Stimulated activated CD8-positive, alpha-beta memory T cell treated with anti-CD3 and anti-CD28 coated beads, Interleukin-7, amount 100 ng/mL, for 24 hours (primary cell): ENCODE results near the gene PIM1.
A peak's percentile ranks its signal among the peaks of the same experiment; 100 is the strongest.
"Not testable (repeated sequence)": the region's sequence is repeated elsewhere in the genome, so short reads cannot be mapped to it uniquely, and the experiment has no call there.

Experiments
- DNase-seq: peaks from one replicate; pipeline ENCODE4 v3.0.0-alpha.2; 2020; ENCODE audit warnings: low read depth

The PIM1 gene

DNA sequence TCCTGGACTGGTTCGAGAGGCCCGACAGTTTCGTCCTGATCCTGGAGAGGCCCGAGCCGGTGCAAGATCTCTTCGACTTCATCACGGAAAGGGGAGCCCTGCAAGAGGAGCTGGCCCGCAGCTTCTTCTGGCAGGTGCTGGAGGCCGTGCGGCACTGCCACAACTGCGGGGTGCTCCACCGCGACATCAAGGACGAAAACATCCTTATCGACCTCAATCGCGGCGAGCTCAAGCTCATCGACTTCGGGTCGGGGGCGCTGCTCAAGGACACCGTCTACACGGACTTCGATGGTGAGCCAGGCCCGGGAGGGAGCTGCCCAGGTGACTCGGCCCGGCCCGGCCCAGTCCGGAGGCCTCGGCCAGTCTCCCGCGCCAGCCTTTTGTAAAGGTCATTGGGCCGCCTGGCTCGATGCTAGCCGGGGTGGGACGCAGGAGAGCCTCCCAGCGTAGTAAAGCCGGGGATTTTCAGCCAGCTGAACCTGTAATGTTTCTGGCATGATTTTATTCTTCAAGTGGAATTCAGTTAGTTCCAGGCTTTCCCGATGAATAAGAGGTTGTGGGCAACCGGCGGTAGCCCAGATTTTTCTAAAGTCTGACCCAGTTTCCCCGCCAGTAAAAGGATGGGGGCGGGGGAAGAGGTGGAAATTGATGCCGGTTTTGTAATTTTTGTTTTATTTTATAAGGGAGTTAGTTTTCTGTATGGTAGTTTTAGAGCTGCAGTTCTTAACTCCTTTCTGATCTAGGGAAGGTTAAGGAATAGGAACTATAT lies 1.4 kb downstream of the PIM1 start:
- DNase-seq, result no peak

DNA sequence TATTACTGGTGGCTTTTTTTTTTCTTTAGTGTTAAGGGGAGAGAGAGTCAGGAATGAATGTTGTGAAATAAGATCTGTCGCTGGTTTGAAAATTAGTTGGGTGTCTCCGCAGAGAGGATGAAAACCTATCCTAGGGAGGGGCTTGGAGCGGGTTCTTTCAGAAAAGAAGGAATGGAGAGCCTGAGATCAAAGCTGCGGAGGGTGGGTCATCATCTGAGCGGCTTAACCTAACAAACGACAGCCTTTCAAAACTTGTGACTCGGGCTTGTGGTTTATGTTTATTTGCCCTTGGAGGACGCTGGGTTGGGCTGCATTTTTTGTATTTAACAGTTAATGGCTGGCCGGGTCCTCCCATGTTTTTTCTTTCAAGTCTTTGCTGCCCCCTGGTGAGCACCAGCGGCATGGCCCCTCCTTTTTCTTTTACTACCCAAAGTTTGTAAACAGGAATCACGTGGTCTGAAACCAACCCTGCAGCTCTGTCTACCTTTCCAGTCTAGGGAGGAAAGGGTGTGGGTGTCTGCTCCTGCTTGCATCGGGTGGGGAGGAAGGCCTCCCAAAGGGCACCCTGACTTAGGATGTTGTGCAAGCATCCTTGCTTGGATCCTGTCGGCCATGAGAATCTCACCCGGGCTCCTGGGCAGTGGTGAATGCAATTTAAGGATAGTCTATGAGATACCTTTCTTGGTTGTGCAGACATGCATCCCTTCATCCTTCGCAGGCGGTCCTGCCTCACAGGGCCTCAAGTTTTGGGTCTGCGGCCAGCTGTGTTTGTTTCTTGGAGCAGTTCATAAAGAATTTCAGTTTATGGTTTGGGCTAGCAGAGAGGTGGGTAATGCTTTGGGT lies 2.2 kb downstream of the PIM1 start:
- DNase-seq, result peak; percentile 77

DNA sequence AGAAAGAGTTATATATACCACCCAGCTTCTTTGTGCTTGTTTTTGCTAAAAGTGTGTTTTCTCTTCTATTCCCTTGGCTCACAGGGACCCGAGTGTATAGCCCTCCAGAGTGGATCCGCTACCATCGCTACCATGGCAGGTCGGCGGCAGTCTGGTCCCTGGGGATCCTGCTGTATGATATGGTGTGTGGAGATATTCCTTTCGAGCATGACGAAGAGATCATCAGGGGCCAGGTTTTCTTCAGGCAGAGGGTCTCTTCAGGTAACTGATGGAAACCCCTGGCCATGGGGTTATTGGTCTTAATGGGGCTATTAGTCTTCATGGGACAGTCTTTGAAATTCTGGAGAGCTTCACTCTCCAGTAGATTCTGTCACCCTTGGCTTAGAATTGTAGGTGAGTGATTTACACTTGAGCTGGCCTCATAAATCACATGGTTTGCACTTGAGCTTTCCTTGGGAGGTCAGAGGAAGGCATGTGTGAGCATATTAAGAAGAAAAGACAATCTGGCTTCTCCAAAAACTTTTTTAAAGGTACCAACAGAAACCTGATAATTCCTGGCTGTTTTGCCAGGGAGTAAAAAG lies 3.0 kb downstream of the PIM1 start:
- DNase-seq, result no peak

DNA sequence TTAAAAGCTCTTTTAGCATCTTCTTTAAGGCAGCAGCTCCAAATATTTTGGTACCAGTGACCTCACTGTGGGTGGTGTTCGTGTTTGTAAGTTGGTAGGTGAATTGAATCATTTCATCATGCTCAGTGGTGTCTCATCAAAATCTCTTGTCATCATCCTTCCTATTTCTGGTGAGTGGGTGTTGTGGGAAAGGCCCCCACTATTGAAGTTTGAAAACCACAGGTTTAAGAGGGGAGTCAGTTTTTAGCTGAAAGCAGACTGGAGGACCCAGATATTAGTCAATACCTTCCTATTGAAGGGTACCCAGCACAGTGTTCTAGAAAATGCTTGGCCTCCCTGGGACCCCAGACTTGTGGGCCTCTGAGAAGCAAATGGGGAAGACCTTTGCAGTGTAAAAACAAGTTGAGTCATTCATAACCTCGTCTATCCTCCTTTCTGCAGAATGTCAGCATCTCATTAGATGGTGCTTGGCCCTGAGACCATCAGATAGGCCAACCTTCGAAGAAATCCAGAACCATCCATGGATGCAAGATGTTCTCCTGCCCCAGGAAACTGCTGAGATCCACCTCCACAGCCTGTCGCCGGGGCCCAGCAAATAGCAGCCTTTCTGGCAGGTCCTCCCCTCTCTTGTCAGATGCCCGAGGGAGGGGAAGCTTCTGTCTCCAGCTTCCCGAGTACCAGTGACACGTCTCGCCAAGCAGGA lies 3.7 kb downstream of the PIM1 start:
- DNase-seq, result no peak

DNA sequence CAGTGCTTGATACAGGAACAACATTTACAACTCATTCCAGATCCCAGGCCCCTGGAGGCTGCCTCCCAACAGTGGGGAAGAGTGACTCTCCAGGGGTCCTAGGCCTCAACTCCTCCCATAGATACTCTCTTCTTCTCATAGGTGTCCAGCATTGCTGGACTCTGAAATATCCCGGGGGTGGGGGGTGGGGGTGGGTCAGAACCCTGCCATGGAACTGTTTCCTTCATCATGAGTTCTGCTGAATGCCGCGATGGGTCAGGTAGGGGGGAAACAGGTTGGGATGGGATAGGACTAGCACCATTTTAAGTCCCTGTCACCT lies 4.2 kb downstream of the PIM1 start:
- DNase-seq, result no peak

DNA sequence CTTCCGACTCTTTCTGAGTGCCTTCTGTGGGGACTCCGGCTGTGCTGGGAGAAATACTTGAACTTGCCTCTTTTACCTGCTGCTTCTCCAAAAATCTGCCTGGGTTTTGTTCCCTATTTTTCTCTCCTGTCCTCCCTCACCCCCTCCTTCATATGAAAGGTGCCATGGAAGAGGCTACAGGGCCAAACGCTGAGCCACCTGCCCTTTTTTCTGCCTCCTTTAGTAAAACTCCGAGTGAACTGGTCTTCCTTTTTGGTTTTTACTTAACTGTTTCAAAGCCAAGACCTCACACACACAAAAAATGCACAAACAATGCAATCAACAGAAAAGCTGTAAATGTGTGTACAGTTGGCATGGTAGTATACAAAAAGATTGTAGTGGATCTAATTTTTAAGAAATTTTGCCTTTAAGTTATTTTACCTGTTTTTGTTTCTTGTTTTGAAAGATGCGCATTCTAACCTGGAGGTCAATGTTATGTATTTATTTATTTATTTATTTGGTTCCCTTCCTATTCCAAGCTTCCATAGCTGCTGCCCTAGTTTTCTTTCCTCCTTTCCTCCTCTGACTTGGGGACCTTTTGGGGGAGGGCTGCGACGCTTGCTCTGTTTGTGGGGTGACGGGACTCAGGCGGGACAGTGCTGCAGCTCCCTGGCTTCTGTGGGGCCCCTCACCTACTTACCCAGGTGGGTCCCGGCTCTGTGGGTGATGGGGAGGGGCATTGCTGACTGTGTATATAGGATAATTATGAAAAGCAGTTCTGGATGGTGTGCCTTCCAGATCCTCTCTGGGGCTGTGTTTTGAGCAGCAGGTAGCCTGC lies 4.8 kb downstream of the PIM1 start:
- no peak for DNase-seq

DNA sequence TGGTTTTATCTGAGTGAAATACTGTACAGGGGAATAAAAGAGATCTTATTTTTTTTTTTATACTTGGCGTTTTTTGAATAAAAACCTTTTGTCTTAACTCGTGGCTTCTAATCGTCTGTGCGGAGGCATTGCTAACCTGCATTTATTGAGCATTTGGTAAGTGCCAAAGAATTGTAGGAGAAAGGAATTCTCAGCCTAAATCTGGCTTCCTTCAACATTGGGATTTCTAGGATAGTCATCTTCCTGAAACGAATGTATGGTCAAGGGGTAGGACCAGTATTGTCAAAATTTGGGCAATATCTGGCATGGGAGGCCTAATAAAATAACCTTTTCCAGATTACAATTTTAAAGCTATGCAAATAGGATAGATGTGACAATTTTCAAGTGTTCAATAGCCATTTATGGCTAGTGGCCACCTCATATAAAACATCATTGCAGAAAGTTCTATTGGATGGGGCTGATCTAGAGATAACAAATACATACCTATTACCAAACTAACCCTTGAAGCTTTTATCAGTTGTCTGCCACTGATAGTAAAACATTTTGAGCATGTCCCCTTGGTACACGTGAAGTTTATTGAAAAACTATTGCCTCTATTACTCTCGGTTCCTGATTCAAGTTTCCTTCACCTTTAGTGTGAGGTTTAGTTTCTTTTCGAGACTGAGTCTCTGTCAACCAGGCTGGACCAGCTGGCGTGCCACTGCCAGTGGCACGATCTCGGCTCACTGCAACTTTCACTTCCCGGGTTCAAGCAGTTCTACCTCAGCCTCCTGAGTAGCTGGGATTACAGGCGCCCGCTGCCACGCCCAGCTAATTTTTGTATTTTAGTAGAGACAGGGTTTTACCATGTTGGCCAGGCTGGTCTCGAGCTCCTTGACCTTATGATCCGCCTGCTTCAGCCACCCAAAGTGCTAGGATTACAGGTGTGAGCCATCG lies 5.6 kb downstream of the PIM1 start:
- DNase-seq, result no peak

DNA sequence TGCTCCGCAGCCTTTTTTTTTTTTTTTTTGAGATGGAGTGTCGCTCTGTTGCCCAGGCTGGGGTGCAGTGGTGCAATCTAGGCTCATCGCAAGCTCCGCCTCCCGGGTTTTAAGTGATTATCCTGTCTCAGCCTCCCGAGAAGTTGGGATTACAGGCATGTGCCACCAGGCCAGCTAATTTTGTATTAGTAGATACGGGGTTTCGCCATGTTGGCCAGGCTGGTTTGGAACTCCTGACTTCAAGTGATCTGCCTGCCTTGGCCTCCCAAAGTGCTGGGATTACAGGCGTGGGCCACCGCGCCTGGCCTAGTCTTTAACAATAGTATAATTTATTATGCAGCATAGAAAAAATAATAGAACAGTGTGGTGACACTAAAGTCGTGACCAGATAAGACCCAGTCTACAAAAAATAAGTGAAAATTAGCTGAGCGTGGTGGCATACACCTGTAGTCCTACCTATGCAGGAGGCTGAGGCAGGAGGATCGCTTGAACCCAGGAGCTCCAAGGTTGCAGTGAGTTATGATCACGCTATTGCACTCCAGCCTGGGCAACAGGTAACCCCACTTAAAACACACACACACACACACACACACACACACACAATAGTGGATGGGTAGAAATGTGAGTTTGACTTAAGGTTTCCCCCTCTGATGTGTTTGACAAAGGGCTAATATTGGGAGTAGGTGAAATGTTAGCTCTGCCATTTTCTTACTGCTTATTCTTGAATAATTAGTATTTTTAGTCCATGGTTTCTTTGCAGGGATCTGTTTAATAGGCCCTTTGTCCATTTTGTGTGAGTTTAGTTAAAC lies 6.5 kb downstream of the PIM1 start:
- no peak for DNase-seq

DNA sequence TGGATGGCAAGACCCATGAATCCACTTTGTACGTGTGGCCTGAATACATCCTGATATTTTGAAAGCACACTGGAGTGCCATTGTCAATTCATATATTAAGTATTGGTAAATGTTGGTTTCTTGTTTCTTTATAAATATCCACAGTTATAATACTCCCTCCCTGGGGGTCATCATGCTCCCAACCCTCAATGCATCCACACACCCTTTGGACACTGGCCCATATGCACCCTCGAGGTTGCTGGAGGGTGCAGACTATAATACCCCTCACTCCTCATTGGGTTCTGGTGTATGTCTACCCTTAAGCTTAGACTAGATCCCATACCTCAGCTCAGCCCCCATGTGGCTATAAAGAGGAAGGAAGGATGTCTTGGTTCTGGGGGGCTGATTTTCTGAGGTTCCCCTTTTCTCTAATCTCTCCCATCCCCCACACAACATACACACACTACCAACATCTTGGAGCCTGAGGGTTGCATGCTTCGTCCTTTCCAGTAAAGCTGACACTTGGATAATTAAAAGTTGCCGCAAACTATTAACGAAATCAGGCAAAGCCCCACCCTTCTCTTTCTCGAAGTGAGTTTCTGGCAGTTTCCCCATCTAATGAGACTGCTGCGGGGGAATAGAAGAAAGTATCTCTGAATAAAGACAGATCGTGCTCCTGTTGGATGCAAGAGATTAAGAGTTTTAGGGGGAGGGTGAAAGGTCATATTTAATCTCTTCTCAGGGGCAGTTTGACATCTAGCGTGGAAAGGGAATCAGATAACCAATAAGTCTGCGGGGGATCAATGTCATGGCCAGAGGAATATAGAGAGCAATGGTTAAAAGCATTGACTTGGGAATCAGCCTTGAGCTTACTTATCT lies 7.4 kb downstream of the PIM1 start:
- no peak for DNase-seq

DNA sequence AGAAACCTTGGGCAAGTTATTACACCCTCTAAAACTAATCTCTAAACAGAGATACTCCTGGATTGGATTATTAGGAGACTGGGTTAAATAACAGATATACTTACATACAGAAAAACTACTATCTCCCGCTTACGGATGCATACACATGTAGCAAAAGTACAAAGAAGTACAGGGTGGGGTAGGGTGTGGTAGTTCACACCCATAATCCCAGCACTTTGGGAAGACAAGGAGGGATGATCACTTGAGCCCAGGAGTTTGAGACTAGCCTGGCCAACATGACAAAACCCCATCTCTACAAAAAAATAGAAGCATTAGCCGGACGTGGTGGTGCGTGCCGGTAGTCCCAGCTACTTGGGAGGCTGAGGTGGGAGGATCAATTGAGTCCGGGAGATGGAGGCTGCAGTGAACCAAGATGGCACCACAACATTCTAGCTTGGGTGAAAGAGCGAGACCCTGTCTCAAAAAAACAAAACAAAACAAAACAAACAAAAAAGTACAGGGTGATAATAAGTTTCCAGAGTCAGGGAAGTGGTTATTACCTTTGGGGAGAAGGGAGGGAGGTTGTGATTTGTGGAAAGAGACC lies 8.1 kb downstream of the PIM1 start:
- DNase-seq, result no peak

DNA sequence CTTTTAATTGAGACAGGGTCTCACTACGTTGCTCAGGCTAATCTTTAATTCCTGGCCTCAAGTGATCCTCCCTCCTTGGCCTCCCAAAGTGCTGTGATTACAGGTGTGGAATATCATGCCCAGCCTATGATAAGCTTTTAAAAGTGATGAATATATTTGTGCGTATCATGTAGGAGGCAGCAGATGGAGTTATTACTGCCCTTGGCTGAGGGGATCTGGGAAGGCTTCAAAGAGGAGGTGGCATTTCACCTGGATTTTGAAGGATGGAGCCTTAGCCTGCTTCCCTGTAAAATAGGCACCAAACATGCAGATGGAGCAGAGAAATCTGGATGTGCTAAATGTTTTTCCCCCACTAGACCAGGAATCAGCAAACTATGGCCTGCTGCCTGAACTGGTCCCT lies 10.1 kb downstream of the PIM1 start:
- DNase-seq, result no peak

DNA sequence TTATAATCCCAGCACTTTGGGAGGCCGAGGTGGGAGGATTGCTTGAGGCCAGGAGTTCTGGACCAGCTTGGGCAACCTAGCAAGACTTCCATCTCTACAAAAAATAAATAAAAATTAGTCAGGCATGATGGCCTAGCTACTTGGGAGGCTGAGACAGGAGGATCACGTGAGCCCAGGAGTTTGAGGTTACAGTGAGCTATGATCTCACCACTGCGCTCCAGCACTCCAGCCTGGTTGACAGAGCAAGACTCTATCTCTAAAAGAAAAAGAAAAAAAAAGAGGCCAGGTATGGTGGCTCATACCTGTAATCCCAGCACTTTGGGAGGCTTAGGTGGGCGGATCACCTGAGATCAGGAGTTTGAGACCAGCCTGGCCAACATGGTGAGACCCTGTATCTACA lies 10.7 kb downstream of the PIM1 start:
- DNase-seq, result not testable (repeated sequence)

DNA sequence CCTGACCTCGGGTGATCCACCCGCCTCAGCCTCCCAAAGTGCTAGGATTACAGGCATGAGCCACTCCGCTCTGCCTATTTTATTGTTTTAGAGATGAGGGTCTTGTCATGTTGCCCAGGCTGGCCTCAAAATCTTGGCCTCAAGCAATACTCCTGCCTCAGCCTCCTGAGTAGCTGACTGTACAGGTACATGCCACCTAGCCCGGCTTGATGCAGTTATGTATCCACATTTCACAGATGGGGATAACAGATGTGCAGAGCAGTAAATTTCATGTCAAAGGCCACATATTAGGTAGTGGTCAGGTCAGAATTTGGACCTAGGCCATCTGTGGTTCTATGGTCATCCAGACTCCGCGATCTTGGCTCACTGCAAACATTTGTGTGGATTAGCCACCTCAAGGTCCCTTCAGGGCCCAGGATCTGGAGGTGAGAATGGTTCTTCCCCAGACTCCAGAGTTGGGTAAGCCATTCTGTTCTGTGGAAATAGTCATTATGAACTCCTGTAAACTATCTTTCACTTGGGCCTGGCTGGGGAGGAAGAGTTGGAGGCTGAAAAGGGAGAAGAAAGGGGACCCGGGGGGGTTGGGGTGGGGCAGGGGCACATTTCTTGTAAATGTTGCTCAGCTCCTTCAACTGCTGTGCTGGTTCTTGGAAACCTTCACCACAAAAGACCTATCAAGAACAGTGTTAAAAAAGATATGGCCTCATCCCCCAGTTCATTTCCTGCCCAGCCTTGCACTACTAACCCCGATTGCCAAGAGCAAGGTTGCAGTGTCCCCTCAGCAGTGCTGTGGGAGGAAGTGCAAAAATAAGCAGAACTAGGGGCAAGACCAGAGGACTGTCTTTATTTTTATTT lies 13.0 kb downstream of the PIM1 start:
- no peak for DNase-seq

DNA sequence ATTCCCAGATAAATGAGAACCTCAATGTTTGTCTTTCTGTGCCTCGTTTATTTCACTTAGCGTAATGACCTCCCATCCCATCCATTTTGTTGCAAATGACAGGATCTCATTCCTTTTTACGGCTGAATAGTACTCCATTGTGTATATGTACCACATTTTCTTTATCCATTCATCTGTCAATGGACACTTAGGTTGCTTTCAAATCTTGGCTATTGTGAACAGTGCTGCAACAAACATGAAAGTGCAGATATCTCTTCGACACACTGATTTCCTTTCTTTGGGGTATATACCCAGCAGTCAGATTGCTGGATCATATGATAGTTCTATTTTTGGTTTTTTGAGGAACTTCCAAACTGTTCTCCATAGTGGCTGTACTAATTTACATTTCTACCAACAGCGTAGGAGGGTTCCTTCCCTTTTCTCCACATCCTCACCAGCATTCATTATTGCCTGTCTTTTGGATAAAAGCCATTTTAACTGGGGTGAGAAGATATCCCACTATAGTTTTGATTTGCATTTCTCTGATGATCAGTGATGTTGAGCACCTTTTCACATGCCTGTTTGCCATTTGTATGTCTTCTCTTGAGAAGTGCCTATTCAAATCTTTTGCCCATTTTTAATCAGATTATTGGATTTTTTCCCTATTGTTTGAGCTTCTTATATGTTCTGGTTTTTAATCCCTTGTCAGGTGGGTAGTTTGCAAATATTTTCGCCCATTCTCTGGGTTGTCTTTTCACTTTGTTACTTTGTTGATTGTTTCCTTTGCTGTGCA lies 16.2 kb downstream of the PIM1 start:
- not testable (repeated sequence) for DNase-seq

DNA sequence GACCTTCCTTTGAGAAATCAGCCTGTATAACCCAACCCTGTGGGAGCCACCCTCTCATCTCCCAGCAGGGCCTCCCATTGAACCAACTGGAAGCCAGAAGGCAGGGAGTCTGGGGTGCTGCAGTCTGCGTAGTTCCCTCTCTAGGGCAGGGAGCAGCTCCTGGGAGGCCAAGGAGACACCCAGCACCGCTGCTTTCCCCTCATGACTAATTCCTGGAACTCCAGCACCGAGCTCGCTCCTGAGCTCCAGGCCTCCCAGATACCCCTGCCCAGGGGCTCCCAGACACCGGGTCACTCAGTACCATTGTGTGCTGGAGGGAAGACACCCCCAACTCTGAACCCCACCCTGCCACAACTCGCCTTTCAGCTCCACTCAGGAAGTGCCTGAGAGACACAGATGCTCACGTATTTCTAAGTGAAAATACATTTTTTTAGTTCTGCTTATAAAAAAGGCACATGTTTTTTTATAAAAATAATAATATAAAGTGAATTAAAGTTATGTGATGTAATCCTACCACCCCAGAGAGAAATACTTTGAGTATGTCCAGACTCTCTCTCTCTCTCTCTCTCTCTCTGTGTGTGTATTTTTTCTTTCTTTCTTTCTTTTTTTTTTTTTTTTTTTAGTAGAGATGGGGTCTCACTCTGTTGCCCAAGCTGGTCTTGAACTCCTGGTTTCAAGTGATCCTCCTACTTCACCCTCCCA lies 17.5 kb downstream of the PIM1 start:
- no peak for DNase-seq

DNA sequence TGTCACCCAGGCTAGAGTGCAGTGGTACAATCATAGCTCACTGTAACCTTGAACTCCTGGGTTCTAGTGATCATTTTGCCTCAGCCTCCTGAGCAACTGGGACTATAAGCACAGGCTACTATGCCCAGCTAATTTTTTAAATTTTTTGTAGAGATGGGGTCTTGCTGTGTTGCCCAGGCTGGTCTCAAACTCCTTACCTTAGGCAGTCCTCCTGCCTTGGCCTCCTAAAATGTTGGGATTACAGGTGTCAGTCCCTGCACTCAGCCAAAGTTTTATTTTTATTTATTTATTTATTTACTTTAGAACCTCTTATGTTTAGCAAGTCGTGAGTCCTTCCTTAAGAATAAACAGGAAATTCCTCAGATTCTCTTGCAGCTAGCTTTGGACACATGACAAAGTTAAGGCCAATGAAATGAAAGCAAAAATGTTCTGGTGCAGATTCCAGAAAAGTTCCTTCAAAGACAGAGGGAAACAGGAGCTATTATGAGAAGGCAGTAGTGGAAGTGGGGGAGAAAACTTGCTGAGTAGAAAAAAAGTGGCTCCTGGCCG lies 19.1 kb downstream of the PIM1 start:
- no peak for DNase-seq
